SIG-M5 (cell line): Measurements from ENCODE around the gene ZCCHC13.
A peak's percentile ranks its signal among the peaks of the same experiment; 100 is the strongest.
"Not testable (repeated sequence)": the region's sequence is repeated elsewhere in the genome, so short reads cannot be mapped to it uniquely, and the experiment has no call there.

Experiments
- DNase-seq: peaks from one replicate; lab custom pipeline; 2025; lab: John Stamatoyannopoulos, UW

ZCCHC13 gene

DNA sequence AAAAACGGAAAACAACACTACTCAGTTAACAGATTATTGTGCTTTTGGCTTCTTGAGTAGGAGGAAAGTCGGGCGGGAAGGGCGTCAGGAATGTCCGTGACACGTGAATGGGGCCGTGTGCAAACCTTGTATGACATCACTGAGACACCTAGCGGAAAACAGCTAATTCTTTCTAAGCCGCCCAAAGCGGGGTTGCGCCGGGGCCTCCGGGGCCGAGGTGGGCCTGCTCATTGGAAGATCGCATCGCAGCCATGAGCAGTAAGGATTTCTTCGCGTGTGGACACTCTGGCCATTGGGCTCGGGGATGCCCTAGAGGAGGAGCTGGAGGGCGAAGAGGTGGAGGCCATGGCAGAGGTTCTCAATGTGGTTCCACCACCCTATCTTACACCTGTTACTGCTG is at the start of gene ZCCHC13:
ZCCHC13 (plus strand) TSS at position 165 of the 400 bp plus-strand sequence; CDS start at position 252, 87 bp downstream.
- no peak for DNase-seq

DNA sequence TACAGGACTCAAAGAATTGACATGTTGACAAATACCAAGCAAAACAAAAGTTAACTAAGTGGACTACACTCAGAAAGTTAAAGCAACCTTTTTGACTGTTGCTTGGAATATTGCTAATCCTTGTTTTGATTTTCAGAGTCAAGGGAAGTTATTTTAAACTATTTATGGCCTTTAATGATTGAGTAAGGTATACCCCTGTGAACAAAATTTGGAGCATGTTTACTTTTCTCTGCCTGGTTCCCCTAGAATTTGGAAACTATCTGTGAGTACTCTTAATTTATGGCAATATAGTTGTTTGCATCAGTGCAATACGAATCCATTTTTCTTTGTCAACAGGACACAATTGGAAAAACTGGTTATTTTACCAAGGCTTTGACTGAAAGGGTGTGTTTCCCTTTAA is 45.9 kb upstream of the ZCCHC13 start:
- DNase-seq: not testable (repeated sequence)

DNA sequence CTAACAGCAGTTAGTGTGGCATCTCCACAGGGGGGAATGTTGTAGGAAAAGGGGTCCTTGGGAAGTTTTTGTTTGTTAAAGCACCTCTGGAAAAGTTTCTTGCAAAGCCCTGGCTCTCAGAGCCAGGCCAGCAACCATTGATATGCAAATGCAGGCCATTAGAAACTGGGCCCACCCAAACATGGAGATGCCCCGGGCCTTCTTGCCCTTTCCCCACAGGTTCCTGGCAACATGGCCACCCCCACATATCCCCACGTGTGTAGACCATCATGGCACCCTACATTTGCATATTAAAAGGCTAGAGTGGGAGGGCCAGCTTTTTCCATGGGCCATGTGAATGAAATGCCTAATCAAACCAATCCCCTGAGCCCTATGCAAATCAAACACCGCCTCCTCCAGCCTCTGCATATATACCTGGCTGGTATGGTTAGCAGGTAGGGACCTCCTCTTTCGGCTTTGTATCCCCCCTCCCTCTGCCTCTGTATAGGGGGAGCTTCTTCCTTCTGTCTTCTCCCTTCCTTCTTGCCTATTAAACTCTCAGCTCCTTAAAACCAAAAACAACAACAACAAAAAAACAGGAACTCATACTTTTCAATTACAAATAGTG is 44.0 kb upstream of the ZCCHC13 start:
- DNase-seq: no peak

DNA sequence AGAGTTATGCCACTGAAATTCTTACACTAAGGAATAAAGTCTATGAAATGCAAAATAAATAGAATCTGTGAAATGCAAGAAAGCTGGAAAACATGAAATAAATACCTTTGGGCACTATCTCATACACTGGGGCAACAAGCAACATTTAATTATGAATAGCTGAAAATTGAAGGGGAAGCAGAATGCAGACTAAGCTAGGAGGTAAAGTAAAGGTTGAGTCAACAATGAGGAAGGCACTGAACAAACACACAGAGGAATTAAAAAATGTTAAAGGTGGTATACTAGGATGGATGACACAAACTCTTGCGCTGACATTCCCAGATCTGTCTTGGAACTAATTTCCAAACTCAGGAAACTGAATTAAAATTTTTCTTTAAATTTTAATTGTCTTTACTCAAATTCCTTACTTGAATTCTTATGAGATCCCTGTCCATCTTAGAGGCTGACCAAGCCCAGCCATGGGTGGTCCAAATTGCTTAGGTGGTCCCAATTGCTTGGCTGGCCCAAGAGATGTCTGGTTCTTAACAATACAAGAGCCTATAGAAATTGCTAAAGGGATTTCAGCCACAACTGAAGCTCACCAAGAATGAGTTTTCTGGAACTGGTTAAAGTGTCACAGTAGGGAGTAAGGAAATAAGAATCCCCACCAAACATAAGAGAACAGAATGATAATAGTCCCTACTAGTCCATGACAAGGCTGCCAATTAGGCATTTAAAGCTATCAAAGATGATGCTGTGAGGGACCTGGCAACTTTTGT is 41.3 kb upstream of the ZCCHC13 start:
- DNase-seq: no peak

DNA sequence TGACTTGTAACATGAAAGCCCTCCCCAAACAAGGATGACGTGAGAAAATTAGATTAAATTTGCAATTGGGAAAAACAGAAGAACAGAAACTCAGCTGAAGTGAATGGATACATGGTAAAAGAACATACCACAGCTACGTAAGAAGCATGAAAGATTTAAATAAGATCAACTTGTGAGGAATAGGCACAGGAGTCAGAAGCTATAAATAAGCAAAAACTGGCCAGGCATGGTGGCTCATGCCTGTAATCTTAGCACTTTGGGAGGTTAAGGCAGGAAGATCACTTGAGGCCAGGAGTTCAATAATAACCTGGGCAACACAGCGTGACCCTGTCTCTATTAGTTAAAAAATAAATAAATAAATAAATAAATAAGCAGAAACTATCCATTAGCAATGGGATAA is 33.6 kb upstream of the ZCCHC13 start:
- no peak for DNase-seq

DNA sequence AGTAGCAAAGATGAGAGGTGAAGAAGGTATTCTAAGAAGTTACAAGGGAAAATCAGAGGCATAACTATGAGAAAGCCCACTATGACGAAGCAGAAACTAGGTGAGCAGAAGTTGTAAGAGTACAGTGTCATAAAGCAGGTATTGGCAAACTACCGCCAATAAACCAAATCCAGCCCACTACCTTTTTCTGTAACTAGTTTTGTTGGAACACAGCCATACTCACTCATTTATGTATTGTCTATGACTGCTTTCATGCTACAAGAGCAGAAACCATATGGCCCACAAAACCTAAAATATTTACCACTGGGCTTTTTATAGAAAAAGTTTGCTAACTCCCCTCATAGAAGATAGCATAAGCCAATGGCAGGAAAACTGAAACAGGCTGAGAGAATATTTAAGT is 31.8 kb upstream of the ZCCHC13 start:
- DNase-seq: no peak

DNA sequence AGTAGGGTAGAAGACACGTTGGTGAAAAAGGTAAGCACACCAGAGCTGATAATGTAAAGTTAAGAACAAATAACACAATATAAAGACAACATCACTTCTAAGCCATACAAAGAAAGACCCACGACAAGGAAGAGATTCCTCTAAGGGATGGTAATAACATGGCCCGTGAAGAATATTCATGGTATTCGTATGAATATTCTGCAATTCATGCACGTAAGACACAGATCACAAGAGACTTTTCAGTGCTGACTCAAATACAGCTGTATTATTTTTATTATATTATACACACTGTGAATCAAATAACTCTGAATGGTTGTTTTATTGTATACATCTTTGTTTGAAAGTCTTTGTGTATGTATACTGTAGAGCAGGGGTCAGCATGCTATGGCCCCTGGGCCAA is 29.5 kb upstream of the ZCCHC13 start:
- no peak for DNase-seq

DNA sequence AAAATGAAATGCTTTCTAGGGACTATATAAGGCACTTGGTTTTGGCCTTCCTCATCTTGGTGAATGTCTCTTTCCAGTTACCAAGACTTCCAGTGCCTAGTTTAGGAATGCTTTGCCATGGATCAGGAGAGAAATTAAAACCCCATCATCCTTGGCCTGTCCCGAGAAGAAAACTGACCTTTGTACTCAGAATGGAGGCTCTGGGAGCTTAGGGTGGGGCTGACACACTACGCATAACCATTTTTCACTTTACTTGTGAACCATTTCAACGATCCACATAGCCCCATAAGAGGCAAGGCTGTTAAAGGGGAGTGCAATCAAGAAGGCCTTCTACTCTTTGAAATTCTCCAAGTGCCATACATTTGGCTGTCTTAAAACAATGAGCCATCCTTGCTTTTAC is 26.7 kb upstream of the ZCCHC13 start:
- no peak for DNase-seq

DNA sequence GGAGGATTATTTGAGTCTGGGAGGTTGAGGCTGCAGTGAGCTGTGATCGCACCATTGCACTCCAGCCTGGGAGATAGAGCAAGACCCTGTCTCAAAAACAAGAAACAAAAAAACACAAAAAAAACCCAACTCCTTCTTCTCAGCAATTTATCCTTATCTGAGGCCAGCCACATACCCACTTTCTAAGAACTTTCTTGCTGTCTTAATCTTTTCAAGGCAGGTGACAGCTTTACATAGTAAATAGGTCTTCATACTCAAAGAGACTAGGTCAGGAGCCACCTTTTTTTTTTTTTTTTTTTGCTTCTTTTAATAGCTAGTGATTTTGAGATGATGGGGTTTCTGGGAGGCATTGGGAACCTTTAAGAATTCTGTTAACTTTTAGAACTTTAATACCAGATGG is 26.1 kb upstream of the ZCCHC13 start:
- no peak for DNase-seq

DNA sequence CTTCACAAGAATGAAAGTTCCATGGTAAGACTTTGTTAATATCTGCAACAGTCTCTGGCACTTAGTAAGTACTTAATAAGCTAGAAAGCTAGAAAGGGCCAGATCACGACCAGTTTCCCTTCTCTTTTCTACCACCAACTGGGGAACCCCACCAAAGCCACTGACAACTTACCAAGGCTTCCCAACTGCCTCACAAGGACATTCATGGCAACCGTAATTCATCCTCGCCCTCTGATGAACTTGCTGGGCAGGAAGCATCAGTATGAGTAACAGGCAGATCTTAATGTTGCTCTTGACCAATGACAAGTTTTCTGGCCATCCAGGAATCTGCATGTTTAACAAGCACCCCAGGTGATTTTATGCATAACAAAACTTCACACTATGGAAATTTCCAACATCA is 23.2 kb upstream of the ZCCHC13 start:
- no peak for DNase-seq

DNA sequence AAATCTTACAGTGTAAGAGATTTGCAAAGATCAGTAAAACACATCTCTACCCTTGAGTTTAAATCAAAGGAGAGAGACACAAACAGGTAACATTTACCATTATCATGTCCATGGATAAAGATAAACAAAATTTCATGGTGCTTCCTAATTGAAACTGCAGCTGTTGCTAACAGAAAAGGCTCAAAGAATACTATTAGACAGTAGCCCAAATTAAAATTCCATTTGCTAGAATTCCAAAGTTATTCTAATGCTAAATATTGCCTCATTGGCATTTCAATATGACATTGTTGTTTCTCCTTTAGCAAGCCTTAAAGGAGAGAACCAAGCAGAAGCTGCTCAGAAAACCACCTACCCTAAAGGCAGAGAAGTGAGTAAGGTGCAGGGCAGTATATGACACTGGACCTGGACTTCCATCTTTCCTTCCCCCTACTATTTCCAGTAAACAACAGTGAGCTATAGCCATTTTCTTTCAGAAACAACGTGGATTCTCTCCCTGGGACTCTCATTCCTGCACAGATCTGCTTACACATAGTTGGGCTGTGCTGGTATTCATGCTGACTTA is 19.5 kb upstream of the ZCCHC13 start:
- DNase-seq: no peak

DNA sequence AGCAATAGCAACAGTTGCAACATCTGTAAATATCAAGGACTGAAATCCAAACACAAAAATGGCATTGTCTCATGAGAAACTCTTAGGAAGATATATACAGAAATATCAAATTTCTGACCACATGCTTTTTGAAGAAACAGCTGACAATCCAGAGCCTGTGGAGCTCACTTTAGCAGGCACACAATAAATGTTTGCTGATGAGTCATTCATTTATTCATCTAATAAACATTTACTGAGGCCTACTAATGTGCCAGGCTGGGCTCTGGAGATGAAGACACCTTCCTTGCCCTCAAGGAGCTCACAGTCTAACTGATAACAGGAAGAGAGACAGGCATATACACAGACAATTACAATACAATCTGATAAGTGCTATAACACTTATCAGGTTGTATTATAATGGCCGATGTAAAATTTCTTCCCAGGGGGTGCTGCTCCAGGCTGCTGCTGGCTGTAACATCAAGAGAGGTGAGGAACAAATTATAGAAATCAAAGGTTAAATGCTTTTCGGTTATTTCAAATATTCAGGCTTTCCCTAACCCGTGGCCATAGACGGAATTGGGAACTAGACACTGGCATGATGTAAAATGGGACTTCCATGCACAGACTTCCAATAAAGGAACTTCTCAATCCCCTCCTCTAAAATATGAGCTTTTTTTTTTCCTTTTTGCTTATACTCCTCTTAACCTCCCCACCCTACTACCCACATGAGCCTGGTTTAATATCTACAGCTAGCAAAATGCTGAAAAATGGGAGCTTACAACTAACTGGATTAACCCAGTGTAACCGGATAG is 16.8 kb upstream of the ZCCHC13 start:
- no peak for DNase-seq

DNA sequence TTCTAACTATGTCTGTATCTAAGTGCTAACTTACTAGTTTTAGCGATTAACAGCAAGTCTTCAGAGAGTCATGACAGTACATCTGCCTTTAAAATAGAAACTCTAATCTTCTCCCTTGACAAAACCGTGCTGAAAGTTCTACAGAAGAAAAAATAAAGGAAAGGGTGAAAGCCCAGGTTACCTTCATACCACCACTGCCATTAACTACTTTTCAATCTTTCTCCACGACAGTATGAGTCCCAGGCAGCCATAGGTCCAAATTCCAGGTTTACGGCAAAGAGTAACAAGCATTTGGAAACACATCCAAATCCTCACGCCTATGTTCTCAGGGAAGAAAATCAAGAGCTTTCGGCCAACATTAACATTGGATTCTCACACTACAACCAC is 12.4 kb upstream of the ZCCHC13 start:
- no peak for DNase-seq

DNA sequence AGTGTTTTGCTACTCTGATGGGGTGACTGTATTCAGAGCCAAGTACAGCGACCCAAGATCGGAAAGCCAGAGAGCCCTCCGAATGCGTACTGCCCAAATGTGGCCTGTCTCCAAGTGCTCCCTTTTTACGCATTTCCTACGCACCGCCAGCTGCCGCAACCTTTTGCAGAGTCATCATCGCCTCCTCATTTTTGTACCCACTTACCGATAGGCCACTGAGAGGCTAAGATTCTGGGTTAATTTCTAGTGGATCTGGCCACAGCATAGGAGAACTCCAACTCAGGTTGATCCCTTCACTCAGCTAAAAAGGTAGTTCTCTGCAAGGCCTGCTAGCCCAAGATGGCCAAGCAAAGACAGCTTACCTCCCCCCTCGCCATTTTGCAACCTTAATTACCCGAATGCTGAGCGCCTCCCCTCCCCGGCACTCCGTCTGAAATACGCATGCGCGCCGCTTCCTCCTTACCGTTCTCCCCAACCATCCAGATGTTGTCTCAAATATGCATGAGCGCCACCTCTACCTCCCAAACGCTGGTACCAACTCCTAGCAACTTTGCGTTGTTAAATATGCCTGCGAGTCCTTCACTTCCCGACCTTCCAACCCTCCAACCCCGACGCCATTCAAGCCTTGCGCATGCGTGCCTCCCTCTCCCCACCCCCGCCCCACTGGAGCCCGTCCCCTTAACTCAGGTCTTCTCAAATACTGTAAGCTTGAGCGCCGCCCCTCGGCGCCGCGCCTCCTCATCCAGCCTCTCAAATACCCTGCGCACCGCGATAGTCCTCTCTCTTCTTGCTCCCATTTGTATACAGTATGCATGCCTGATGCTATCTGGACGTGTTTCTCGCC is 11.8 kb upstream of the ZCCHC13 start:
- DNase-seq: peak; percentile 45

DNA sequence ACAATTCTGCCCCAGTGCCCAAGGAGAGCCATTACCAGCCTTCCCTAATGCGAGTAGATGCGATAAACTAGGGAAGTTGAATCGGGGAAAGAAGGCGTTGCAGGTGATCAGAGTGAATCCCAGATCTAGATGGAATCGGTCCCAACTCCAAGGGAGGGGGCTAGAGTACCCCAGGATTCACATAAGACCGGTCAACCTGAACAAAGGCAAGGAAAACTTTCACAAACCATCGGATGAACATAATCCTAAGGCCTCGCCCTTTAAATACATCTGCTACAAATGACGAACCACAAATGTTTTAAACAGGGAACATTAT is 11.2 kb upstream of the ZCCHC13 start:
- DNase-seq: no peak

DNA sequence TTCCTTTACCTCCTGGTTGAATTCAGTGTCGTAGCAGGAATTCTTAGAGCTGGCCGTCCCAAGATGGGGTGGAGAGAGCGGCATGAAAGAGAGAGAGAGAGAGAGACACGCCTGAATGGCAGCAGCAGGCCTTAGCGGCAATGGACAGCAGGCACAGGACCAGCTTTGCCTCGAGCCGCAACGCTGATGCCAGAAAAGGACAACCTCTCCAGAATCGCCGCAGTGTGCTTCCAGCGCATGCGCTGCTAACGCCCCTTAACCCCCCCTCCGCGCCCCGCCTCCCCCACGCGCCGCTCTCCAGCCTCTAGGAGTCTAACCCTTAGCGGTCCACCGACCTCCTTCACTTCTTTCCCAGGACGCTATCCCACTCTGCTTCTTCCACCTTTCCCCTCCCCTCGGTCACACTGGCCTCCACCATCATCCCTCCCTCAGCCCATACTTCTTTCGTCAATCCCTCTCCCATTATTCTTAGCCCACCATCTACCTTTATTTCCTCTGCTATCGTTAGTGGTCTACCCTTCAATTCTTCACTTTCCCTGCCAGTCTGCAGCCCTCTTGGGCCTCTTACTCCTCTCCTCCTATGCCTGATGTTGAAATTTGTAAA is 10.5 kb upstream of the ZCCHC13 start:
- peak; percentile 3 for DNase-seq

DNA sequence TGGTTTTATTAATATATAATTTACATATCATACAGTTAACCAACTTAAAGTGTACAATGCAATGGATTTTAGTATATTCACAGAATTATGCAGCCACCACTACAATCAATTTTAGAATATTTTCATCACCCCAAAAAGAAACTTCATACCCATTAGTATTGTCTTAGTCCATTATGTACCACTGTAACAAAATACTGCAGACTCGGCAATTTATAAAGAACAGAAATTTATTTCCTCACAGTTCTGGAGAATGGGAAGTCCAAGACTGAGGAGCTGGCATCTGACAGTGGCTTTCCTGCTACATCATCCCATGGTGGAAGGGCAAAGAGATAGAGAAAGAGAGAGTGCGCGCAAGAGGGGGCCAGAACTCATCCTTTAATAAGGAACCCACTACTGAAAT is 8.9 kb upstream of the ZCCHC13 start:
- DNase-seq: no peak

DNA sequence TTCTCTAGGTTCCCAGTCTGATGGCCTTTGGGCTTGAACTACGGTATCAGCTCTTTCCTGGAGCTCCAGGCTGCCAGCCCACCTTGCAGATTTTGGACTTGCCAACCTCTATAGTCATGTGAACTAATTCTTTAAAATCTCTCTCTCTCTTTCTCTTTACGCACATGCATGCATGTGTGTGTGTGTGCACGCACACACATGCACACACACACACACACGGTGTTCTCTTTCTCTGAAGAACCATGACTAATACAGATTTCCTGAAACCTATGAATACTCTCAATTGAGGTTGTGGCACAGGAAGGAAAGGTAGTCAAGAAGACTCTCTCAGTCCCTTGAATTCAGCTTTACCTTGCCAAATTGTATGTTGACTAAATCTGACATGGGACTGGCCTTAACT is 6.2 kb upstream of the ZCCHC13 start:
- no peak for DNase-seq

DNA sequence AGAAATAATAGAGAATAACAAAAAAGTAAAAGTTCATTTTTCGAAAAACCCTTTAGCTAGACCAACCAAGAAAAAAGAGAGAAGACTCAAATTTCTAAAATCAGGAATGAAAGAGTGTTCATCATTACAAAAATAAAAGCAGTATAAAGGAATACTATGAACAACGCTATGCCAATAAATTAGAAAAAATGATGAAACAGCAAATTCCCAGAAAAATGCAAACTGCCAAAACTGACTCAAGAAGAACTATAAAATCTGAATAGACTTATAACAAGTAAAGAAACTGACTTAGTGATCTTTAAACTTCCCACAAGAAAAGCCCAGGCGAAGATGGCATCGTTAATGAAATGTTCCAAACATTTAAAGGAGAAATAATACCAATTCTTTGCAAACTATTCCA is 3.1 kb upstream of the ZCCHC13 start:
- no peak for DNase-seq

DNA sequence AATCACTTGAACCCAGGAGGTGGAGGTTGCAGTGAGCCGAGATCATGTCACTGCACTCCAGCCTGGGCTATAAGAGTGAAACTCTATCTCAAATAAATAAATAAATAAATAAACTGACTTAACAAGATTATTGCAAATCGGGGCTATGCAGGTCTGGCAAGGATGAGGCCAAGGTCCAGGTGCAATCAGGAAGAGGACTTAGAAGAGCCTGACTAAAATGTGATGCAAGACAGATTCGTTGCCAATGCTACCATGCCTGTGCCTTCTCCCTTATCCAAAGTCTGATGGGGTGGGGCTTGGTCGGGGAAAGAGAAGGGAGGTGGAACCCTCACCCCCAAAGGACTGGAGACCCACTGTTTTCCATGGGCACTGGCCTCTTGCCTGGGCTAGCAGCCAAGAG is 14.7 kb downstream of the ZCCHC13 start:
- DNase-seq: no peak

DNA sequence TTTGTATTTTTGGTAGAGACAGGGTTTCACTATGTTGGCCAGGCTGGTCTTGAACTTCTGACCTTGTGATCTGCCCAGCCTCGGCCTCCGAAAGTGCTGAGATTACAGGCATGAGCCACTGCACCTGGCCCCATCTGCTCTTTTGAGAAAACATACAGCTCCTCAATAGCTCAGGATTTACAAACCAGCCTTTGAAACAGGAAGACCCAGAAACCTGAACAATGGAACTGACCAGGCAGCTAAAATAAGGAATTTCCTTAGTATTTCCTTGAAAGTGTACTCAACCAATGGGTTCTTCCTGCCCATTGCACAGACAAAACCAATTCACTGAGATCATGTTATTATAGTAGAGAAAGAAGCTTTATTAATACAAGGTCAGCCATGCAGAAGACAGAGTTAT is 15.3 kb downstream of the ZCCHC13 start:
- DNase-seq: not testable (repeated sequence)

DNA sequence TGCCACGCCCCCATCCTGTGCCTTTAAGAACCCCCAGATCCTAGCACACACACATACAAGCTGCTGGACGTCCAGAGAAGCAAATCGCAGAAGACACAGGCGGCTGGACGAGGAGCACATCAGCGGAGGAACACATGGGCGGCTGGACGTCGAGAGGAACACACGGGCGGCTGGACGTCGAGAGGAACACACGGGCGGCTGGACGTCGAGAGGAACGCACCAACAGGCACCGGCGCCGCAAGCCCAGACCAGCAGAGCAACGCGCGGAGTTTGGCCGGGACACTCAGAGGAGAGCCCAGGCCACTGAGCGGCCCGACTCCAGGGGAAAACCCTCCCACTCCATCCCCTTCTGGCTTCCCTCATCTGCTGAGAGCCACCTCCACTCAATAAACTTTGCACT is 17.2 kb downstream of the ZCCHC13 start:
- DNase-seq: no peak
